HepG2 (cell line): ENCODE results near the gene GPR62. TPM values are rescaled to one million over a fixed set of nuclear protein-coding genes. Genes with fewer than 3 reads are reported as not detected.

ENCODE experiments used
- ELF4 ChIP-seq: sonication (generic); formaldehyde crosslinking; IDR thresholded peaks from 2 replicates; pipeline ENCODE4 v1.5.0; 2020; ENCODE audit warnings: missing genetic modification reagents, mild to moderate bottlenecking, moderate library complexity, borderline replicate concordance
- KDM2A ChIP-seq: sonication (generic); formaldehyde crosslinking; IDR thresholded peaks from 2 replicates; pipeline ENCODE4 v1.4.0; 2020; ENCODE audit warnings: low read depth, missing genetic modification reagents, borderline replicate concordance
- KLF9 ChIP-seq: IDR thresholded peaks from 2 replicates; pipeline ENCODE4 v1.6.1; 2016; ENCODE audit warnings: low read depth
- MIER3 ChIP-seq: IDR thresholded peaks from 2 replicates; pipeline ENCODE4 v1.6.1; 2016; ENCODE audit warnings: missing compliant biosample characterization, borderline replicate concordance
- MZF1 ChIP-seq: sonication (generic); formaldehyde crosslinking; IDR thresholded peaks from 2 replicates; pipeline ENCODE4 v1.8.1; 2023; ENCODE audit warnings: mild to moderate bottlenecking, missing genetic modification reagents, borderline replicate concordance
- NFE2 ChIP-seq: sonication (generic); formaldehyde crosslinking; IDR thresholded peaks from 2 replicates; pipeline ENCODE4 v1.4.0; 2020; ENCODE audit warnings: missing genetic modification reagents
- NFIB ChIP-seq: sonication (generic); formaldehyde crosslinking; IDR thresholded peaks from 2 replicates; pipeline ENCODE4 v1.9.0; 2021; ENCODE audit warnings: missing genetic modification reagents, mild to moderate bottlenecking, borderline replicate concordance
- NR2F1 ChIP-seq, 2 experiments: fragments of 450-650 bp in 1 of 2; formaldehyde crosslinking in 1 of 2; IDR thresholded peaks; 2 replicates each; pipeline versions ENCODE4 v1.5.0 to v1.6.1; 2016 to 2020; ENCODE audit warnings: mild to moderate bottlenecking in 1 of 2, missing compliant biosample characterization in 1 of 2, missing genetic modification reagents in 1 of 2, moderate library complexity in 1 of 2
- POLR2G ChIP-seq: fragments of 200-400 bp; formaldehyde crosslinking; IDR thresholded peaks from 2 replicates; pipeline ENCODE4 v1.6.1; 2018; ENCODE audit warnings: mild to moderate bottlenecking, low read depth, low read length, moderate library complexity
- RARG ChIP-seq: sonication (generic); formaldehyde crosslinking; IDR thresholded peaks from 2 replicates; pipeline ENCODE4 v1.4.0; 2020; ENCODE audit warnings: low read depth, mild to moderate bottlenecking, missing genetic modification reagents
- SP5 ChIP-seq: IDR thresholded peaks from 2 replicates; pipeline ENCODE4 v1.6.1; 2016; ENCODE audit warnings: low read depth, borderline replicate concordance
- ZBTB3 ChIP-seq: sonication (generic); formaldehyde crosslinking; IDR thresholded peaks from 2 replicates; pipeline ENCODE4 v1.4.0; 2020; ENCODE audit warnings: low read depth, mild to moderate bottlenecking, moderate library complexity, missing genetic modification reagents, borderline replicate concordance
- ZKSCAN1 ChIP-seq: fragments of 150-350 bp; IDR thresholded peaks from 2 replicates; pipeline ENCODE4 v1.6.1; 2014; ENCODE audit warnings: low read length
- ZNF251 ChIP-seq: sonication (generic); formaldehyde crosslinking; IDR thresholded peaks from 2 replicates; pipeline ENCODE4 v1.9.0; 2021; ENCODE audit warnings: mild to moderate bottlenecking, missing genetic modification reagents
- ZNF33B ChIP-seq: sonication (generic); formaldehyde crosslinking; IDR thresholded peaks from 2 replicates; pipeline ENCODE4 v1.5.1; 2020; ENCODE audit warnings: mild to moderate bottlenecking, missing genetic modification reagents
- ZNF616 ChIP-seq: sonication (generic); formaldehyde crosslinking; IDR thresholded peaks from 2 replicates; pipeline ENCODE4 v1.5.0; 2020; ENCODE audit warnings: low read depth, mild to moderate bottlenecking, missing genetic modification reagents
- ZNF672 ChIP-seq: sonication (generic); formaldehyde crosslinking; IDR thresholded peaks from 2 replicates; pipeline ENCODE4 v1.8.1; 2022; ENCODE audit warnings: missing genetic modification reagents
- polyA plus RNA-seq, 8 experiments: library from polyadenylated mRNA; depleted of rRNA in 3 of 8; stranded (reverse) in 7 of 8; unstranded in 1 of 8; fragments of >200 nt; fragmentation: Illumina TruSeq in 4 of 8; extraction: Trizol in 4 of 8; gene quantifications; 2 replicates each; pipeline versions ENCODE4 v1.2.1 to v1.2.3, GENCODE V29; 2011 to 2016; ENCODE audit warnings: low read depth in 4 of 8, missing spikeins in 1 of 8, mixed read lengths in 1 of 8; ENCODE audit not compliant: insufficient read depth in 1 of 8
- total RNA-seq, 5 experiments: library from RNA; depleted of rRNA; stranded (reverse); fragments of >200 nt; fragmentation: Illumina TruSeq; extraction: Trizol; gene quantifications; 2 replicates each; pipeline ENCODE4 v1.2.3, GENCODE V29; 2016; ENCODE audit warnings: low read depth in 1 of 5
- TF ChIP-seq, protein P1 (sequence below): sonication (generic); formaldehyde crosslinking; IDR thresholded peaks from 2 replicates; pipeline ENCODE4 v1.4.0; 2020; ENCODE audit warnings: missing genetic modification reagents, borderline replicate concordance
- TF ChIP-seq, protein P2 (sequence below): sonication (generic); formaldehyde crosslinking; conservative IDR thresholded peaks from 2 replicates; pipeline ENCODE4 v1.4.0; 2020; ENCODE audit warnings: missing genetic modification reagents
- TF ChIP-seq, protein P3 (sequence below): sonication (generic); formaldehyde crosslinking; IDR thresholded peaks from 2 replicates; pipeline ENCODE4 v1.8.0; 2022; ENCODE audit warnings: missing genetic modification reagents, mild to moderate bottlenecking, inconsistent platforms, borderline replicate concordance
- TF ChIP-seq, protein P4 (sequence below): sonication (generic); formaldehyde crosslinking; IDR thresholded peaks from 2 replicates; pipeline ENCODE4 v1.8.0; 2022; ENCODE audit warnings: missing genetic modification reagents, low read depth, mild to moderate bottlenecking, borderline replicate concordance

The GPR62 gene
- total and polyA plus RNA-seq, 2 of the 13 experiments (the other 11 are each of a cell fraction or from before 2014, with no cell fraction given): not detected

DNA sequence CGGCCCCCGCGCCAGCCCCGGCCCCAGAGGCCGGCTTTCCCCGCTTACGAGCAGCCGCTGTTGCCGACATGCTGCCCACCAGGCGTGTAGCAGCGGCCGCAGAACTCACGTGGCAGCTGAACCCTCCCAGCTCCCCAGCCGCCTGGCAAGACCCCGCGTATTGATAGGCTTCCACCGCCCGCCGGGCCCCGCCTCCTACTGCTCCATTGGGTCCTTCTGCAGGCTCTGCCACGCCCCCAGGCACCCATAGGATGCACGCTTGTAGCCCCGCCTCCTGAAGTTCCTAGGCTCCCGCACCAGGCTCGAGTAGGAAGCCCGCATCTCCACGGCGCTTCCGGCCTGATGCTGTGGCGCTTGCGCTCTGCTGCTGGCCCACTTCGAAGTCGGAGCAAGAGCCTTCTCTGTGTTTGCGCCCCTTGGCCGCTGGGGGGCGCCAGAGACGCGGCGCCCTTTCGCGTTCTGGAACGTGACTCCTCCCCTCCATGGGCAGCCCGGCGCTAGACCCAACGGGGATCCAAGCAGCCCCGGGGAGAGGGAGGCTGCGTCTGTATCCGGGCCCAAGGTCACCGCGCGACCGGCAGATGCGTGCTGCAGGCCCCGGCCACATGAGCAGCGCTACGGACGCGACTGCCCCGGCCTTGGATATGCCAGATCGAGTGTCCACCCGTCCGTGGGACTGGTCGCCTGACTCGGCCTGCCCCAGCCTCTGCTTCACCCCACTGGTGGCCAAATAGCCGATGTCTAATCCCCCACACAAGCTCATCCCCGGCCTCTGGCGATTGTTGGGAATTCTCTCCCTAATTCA lies 13.2 kb upstream of the GPR62 start, which contains the start of the genes PARP3 and RRP9 (continued):
- no peak for TF ChIP-seq NFIB (CRISPR knock-in tag)
- peak; percentile 83 for TF ChIP-seq POLR2G
- no peak for TF ChIP-seq ZNF33B
- TF ChIP-seq, protein P1, sequence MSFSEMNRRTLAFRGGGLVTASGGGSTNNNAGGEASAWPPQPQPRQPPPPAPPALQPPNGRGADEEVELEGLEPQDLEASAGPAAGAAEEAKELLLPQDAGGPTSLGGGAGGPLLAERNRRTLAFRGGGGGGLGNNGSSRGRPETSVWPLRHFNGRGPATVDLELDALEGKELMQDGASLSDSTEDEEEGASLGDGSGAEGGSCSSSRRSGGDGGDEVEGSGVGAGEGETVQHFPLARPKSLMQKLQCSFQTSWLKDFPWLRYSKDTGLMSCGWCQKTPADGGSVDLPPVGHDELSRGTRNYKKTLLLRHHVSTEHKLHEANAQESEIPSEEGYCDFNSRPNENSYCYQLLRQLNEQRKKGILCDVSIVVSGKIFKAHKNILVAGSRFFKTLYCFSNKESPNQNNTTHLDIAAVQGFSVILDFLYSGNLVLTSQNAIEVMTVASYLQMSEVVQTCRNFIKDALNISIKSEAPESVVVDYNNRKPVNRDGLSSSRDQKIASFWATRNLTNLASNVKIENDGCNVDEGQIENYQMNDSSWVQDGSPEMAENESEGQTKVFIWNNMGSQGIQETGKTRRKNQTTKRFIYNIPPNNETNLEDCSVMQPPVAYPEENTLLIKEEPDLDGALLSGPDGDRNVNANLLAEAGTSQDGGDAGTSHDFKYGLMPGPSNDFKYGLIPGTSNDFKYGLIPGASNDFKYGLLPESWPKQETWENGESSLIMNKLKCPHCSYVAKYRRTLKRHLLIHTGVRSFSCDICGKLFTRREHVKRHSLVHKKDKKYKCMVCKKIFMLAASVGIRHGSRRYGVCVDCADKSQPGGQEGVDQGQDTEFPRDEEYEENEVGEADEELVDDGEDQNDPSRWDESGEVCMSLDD: peak; percentile 79; the same call in 1 of the 2 replicates
- TF ChIP-seq RARG (CRISPR knock-in tag): no peak; the same call in 1 of the 2 replicates
- TF ChIP-seq ZNF672: no peak
- TF ChIP-seq, protein P2, sequence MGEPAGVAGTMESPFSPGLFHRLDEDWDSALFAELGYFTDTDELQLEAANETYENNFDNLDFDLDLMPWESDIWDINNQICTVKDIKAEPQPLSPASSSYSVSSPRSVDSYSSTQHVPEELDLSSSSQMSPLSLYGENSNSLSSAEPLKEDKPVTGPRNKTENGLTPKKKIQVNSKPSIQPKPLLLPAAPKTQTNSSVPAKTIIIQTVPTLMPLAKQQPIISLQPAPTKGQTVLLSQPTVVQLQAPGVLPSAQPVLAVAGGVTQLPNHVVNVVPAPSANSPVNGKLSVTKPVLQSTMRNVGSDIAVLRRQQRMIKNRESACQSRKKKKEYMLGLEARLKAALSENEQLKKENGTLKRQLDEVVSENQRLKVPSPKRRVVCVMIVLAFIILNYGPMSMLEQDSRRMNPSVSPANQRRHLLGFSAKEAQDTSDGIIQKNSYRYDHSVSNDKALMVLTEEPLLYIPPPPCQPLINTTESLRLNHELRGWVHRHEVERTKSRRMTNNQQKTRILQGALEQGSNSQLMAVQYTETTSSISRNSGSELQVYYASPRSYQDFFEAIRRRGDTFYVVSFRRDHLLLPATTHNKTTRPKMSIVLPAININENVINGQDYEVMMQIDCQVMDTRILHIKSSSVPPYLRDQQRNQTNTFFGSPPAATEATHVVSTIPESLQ (CRISPR knock-in tag): 0 out of 2 replicates have a peak, but pooled peaks have one; percentile 46
- TF ChIP-seq ZNF616: no peak; the same call in 1 of the 2 replicates
- TF ChIP-seq MZF1 (CRISPR knock-in tag): no peak
- no peak for TF ChIP-seq NFE2 (CRISPR knock-in tag)
- TF ChIP-seq ELF4: peak; percentile 85; the same call in 1 of the 2 replicates
- TF ChIP-seq ZBTB3 (CRISPR knock-in tag): peak; percentile 94
- TF ChIP-seq, protein P3, sequence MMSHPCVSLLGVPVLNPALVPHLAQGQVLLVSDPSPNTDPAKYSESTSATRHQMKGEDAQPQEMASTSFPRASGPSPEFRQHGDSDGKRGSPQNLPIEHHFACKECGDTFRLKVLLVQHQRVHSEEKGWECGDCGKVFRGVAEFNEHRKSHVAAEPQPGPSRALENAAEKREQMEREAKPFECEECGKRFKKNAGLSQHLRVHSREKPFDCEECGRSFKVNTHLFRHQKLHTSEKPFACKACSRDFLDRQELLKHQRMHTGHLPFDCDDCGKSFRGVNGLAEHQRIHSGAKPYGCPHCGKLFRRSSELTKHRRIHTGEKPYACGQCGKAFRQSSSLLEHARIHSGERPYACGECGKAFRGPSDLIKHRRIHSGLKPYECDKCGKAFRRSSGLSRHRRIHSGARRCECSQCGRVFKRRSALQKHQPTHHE (CRISPR knock-in tag): peak; percentile 51; the same call in 1 of the 2 replicates
- no peak for TF ChIP-seq ZKSCAN1
- TF ChIP-seq ZNF251: 0 out of 2 replicates have a peak, but pooled peaks have one; percentile 20
- peak; percentile 84 for TF ChIP-seq SP5 (CRISPR knock-in tag)
- TF ChIP-seq, protein P4, sequence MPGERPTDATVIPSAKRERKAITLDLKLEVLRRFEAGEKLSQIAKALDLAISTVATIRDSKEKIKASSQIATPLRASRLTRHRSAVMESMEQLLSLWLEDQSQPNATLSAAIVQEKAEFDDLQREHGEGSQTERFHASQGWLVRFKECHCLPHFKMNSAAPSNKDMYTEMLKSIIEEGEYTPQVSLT (CRISPR knock-in tag): peak; percentile 9; the same call in 1 of the 2 replicates
- peak; percentile 92; the same call in 1 of the 2 replicates for TF ChIP-seq MIER3 (CRISPR knock-in tag)
- TF ChIP-seq KLF9 (CRISPR knock-in tag): 0 out of 2 replicates have a peak, but pooled peaks have one; percentile 73
- TF ChIP-seq NR2F1 (CRISPR knock-in tag; IDR thresholded peaks at IDR 0.05): peak in 1 of 2 experiments; percentile 23; a peak in 1 of 4 replicates
- peak; percentile 96 for TF ChIP-seq KDM2A (CRISPR knock-in tag)
